K562 (cell line): Measurements from ENCODE around the gene GPR152. TPM values are rescaled to one million over a fixed set of nuclear protein-coding genes. Genes with fewer than 3 reads are reported as not detected.

Experiments used
- ARID1B ChIP-seq: fragments of 450-650 bp; IDR thresholded peaks from 2 replicates; pipeline ENCODE4 v1.6.1; 2016; ENCODE audit warnings: antibody characterized with exemption, mild to moderate bottlenecking, inconsistent platforms
- HMBOX1 ChIP-seq: sonication (generic); IDR thresholded peaks from 2 replicates; pipeline ENCODE4 v1.6.1; 2016
- MYC ChIP-seq, 2 experiments: fragments of 250-450 bp in 1 of 2; sonication (Bioruptor Pico) in 1 of 2; IDR thresholded peaks; 2 replicates each; pipeline versions ENCODE4 v1.5.1 to v1.6.1; 2012 to 2021; ENCODE audit warnings: low read depth in 2 of 2, borderline replicate concordance in 1 of 2, improper control_type of control experiment in 1 of 2, low read length in 1 of 2, mild to moderate bottlenecking in 1 of 2, moderate library complexity in 1 of 2
- PCBP2 ChIP-seq: fragments of 200-400 bp; formaldehyde crosslinking; IDR thresholded peaks from 2 replicates; pipeline ENCODE4 v1.6.1; 2018; ENCODE audit warnings: low read length, low read depth, mild to moderate bottlenecking, moderate library complexity; ENCODE audit not compliant: poor library complexity, severe bottlenecking
- POLR2G ChIP-seq: fragments of 200-400 bp; formaldehyde crosslinking; IDR thresholded peaks from 2 replicates; pipeline ENCODE4 v1.6.1; 2017; ENCODE audit warnings: low read depth, mild to moderate bottlenecking, antibody characterized with exemption, low read length, moderate library complexity
- RCOR1 ChIP-seq, 2 experiments: IDR thresholded peaks; 2 replicates each; pipeline ENCODE4 v1.6.1; 2012; ENCODE audit warnings: low read depth in 2 of 2, low read length in 2 of 2, borderline replicate concordance in 1 of 2, improper control_type of control experiment in 1 of 2
- SMAD1 ChIP-seq: fragments of 150-350 bp; IDR thresholded peaks from 2 replicates; pipeline ENCODE4 v1.6.1; 2014; ENCODE audit warnings: low read length, low read depth; ENCODE audit not compliant: partially characterized antibody
- ZMIZ1 ChIP-seq, 2 experiments: fragments of 150-350 bp in 1 of 2; IDR thresholded peaks; 2 replicates each; pipeline ENCODE4 v1.6.1; 2012 to 2016; ENCODE audit warnings: low read depth in 2 of 2, low read length in 2 of 2, mild to moderate bottlenecking in 1 of 2, moderate library complexity in 1 of 2
- ZNF12 ChIP-seq: sonication (generic); formaldehyde crosslinking; IDR thresholded peaks from 2 replicates; pipeline ENCODE4 v1.4.0; 2020; ENCODE audit warnings: mild to moderate bottlenecking, missing genetic modification reagents
- polyA plus RNA-seq, 8 experiments: library from polyadenylated mRNA; depleted of rRNA in 4 of 8; stranded (reverse) in 5 of 8; unstranded in 3 of 8; fragments of >200 nt; fragmentation: Nextera tagmentation in 2 of 8; fragmentation: Illumina TruSeq in 1 of 8; extraction: Ambion mirVana in 2 of 8; extraction: Trizol in 1 of 8; gene quantifications; 2 replicates each; pipeline versions ENCODE4 v1.2.1 to v1.2.3, GENCODE V29; 2011 to 2014; ENCODE audit warnings: inconsistent platforms in 1 of 8, missing spikeins in 1 of 8
- total RNA-seq, 7 experiments: library from RNA; depleted of rRNA in 6 of 7; stranded (reverse); fragments of >200 nt in 6 of 7; fragmentation: Illumina TruSeq in 2 of 7; extraction: Trizol in 2 of 7; gene quantifications; 2 replicates each; pipeline versions ENCODE4 v1.2.1 to v1.2.3, GENCODE V29; 2011 to 2021; ENCODE audit warnings: low replicate concordance in 1 of 7

Gene GPR152
- total and polyA plus RNA-seq, 9 of the 15 experiments (the other 6 are each of a cell fraction or from before 2014, with no cell fraction given), result not detected

GRCh38 chr11:67483831-67484665 is 31.5 kb upstream of the GPR152 start (continued):
- peak; percentile 11; the same call in 1 of the 2 replicates for TF ChIP-seq MYC (IDR thresholded peaks at IDR 0.05; ENCODE audit: low read depth, low read length)
- TF ChIP-seq MYC (CRISPR knock-in tag; IDR thresholded peaks at IDR 0.05; ENCODE audit: borderline replicate concordance, low read depth), result no peak
- TF ChIP-seq RCOR1 (IDR thresholded peaks at IDR 0.05; ENCODE audit: borderline replicate concordance in 1 of 2, low read depth in 2 of 2, low read length in 2 of 2), result peak in 1 of 2 experiments; percentile 46; a peak in 1 of 4 replicates
- TF ChIP-seq SMAD1, result no peak
- 0 out of 2 replicates have a peak, but pooled peaks have one; percentile 14 for TF ChIP-seq ZNF12
- 0 out of 2 replicates have a peak, but pooled peaks have one; percentile 31 for TF ChIP-seq ARID1B
- TF ChIP-seq PCBP2, result no peak
- peak; percentile 32; the same call in 1 of the 2 replicates for TF ChIP-seq HMBOX1
- TF ChIP-seq POLR2G, result no peak
- no peak for TF ChIP-seq ZMIZ1 (IDR thresholded peaks at IDR 0.05; ENCODE audit: low read depth in 2 of 2, low read length in 2 of 2)
